Erythroblast (primary cell): ENCODE data around the gene ARHGEF28.

ENCODE experiments used
- DNase-seq, 2 experiments: peaks; one replicate each; lab custom pipeline; 2025; lab: John Stamatoyannopoulos, UW
- GATA1 ChIP-seq: IDR thresholded peaks from 2 replicates; pipeline ENCODE4 v1.6.1; 2011; ENCODE audit warnings: low read depth, mild to moderate bottlenecking, control low read depth, low read length, moderate library complexity
- POLR2A ChIP-seq: IDR thresholded peaks from 2 replicates; pipeline ENCODE4 v1.6.1; 2011; ENCODE audit warnings: mild to moderate bottlenecking, low read length

Gene ARHGEF28

DNA sequence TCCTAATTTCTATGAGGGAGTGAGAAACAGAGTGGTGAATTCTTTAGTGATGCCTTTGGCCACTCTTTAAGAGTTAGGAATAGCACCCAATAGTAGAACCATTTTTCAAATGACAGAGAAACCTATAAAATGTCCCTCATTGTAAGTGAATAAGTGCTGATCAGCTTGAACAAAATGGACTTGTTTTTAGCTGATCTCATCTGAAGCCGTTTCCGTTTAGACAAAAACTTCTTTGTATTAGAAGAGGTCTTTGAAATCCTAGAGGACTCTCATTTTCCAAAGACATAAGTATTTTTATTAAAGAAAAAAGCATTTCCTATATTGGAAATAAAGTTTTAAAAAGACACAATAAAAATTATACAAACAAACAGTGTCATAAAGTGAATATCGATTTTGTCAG is 273.9 kb downstream of the ARHGEF28 start:
- DNase-seq = no peak
- TF ChIP-seq GATA1 = no peak
- no peak for TF ChIP-seq POLR2A

DNA sequence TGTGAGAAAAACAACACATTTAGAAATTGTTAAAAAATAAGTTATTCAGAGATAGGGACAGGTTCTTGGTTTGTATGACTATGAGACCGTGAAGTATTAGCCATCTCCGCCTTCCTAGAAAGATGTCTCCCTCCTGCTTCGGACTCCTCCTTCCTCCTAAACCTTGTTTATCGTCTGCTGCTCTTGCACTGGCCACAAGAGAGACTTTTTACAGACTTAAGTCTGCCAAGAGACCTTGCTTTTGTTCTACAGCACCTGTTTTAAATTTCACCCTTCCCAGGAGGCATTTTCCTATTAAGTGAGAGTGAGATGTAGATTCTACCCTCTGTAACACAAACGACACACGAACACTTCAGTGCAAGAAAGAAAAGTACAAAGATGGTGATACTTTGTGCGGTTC is 274.6 kb downstream of the ARHGEF28 start:
- no peak for DNase-seq
- TF ChIP-seq GATA1 (no peak), POLR2A (no peak)

DNA sequence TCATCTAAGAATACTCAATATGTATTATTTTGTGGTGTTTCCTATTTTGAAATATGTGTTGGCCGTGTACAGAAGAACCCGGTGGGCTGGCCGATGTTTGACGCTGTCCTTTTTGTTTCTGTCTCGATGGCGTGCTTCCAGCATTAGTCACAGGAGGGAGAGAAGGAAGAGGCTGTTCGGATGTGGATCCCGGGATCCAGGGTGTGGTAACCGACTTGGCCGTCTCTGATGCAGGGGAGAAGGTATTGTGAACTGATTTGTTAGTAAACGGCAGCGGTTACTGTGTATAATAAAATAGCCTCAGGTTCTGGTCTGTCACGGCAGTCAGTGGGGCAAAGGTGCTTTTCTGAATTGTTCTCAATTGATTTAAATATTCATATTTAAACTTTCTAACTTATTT is 275.0 kb downstream of the ARHGEF28 start:
- TF ChIP-seq POLR2A (no peak), GATA1 (no peak)
- no peak for DNase-seq

DNA sequence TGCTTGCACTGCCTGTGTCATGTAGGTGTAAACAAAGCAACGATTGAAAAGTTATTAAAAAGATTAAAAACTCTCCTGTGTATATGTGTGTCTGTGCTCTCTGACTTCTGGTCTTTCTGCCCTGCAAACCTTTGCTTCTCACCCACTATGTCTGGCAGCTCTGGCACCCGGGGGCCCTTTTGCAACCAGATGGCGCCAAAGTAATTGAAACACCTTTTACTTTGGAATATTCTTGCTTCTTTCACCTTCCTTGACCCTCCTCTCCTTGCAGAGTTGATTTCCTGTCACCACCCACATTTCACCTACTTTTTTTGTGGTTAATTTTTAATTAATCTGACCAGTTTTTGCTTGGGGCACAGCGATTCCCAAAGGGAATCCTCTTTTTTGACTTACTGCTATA is 275.5 kb downstream of the ARHGEF28 start:
- TF ChIP-seq GATA1 (no peak), POLR2A (no peak)
- DNase-seq = no peak

DNA sequence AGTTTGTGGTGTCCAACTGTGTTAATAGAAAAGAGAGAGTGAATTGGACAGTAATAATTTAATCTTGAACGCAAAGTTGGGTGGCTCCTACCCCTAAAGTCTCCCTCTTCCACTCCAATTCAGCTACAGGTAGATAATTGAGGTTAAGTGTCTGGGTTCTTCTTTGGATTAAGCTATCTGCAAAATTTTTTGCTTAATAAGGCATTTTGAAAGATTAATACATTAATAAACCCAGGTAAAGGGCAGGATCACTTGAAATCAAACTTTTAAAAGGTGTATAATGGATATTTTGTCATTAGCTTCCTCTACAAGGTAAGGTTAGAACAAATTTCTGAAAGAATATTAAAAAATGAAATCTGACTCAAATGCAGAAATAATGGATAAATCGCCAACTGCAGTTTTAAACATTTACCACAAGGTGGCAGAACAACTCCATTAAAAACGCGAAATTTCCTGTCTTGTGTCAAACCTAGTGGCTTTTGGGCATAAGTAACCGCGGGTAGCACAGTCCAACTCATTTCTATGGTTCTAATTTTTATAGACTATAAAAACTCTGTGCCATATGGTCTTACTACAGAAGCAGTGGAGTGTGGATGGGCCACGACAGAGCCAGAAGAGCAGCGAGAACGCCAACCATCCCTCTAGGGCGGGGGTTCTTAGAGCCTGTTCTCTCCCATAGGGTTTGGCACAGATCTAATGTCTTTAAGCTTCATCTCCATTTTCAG is 276.5 kb downstream of the ARHGEF28 start:
- DNase-seq = peak; percentile 58 to 76
- TF ChIP-seq GATA1 (no peak), POLR2A (no peak)

DNA sequence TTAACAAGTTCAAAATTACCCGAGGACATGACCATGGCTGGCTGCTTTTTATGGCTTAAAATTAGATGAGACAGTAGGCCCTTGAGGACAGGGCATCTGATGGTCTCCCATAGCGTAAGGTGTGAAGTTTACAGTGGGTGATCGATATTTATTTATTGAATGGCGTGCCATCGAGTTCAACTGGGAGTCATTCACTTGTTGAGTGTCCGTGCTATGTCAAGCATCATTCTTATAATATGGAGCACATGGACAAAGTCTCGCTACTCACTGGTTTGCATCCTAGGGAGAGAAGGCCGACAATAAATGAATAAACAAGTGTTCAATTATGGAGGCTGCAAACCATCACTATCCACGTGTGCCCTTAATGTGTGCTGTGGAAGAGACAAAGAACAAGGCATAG is 277.2 kb downstream of the ARHGEF28 start:
- TF ChIP-seq GATA1 (no peak), POLR2A (no peak)
- no peak for DNase-seq

DNA sequence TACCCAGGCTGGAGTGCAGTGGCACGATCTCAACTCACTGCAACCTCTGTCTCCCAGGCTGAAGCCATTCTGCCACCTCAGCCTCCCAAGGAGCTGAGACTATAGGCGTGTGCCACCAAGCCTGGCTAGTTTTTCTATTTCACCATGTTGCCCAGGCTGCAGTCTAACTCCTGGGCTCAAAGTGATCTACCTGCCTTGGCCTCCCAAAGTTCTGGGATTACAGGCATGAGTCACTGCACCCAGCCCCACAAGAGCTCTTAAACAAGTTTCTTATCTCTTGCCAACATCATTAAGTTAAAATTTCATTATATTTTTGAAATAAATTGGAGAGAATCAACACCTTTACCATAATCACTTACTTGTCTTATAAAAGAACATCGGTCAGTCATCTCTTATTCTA is 280.3 kb downstream of the ARHGEF28 start:
- no peak for TF ChIP-seq POLR2A
- no peak for TF ChIP-seq GATA1

DNA sequence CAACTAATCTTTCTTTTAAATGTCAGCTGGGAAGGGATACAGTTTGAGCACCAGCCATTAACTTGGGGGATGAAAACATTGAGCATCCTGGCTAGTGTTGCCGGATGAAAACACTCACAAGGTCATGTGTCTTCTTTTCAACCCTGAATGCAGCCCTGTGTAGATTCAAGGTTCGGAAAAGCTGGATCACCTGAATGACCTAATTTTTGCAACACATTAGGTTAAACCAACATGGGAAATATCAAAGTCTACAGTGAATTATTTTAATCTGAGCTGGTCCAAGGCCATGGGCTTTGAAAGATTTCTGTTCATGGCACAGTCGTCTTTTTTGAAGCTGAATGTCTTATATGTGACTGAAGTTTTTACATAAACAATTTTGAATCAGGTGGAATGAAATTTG is 281.2 kb downstream of the ARHGEF28 start:
- no peak for DNase-seq
- TF ChIP-seq POLR2A = no peak
- TF ChIP-seq GATA1 = no peak

More for the DNA sequence above, 280.3 kb downstream of the ARHGEF28 start:
- DNase-seq = no peak

DNA sequence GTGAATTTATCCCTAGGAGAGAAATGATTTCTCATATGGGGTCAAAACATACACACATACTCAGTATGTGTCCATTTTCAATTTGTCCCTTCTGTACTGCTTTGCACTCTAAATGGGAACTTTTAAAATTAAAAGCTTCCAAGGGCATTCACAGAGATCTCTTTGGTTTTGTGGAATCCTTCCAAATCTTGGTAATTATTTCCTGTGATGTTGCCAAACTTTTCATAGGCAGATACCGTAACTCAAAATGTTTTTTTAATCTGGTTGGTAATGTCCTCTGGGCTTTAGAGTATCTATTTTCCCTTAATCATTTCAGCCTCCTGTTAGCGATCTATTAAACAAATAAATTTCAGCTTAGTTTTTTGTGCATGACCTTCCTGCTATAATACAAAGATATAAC is 282.4 kb downstream of the ARHGEF28 start:
- no peak for TF ChIP-seq GATA1
- TF ChIP-seq POLR2A = no peak
- no peak for DNase-seq

DNA sequence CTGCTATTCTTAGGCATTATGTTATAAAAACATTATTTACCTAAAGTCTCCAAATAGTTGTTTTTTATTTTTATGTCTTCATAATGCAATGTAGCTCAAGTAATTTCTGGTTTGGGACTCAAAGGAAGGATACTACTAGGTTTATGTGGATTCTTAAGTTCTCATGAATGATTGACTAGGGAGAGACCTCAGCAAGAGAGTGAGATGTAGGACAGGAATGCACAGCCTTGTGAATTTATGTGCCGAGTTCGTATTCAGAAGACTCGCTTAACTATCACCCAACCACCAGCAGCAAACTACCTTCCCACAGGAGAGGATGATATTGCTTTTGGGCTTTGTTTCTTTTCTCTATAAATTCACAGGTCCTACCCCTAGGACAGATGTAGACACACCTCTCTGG is 282.9 kb downstream of the ARHGEF28 start:
- TF ChIP-seq GATA1 = no peak
- no peak for TF ChIP-seq POLR2A
- no peak for DNase-seq

DNA sequence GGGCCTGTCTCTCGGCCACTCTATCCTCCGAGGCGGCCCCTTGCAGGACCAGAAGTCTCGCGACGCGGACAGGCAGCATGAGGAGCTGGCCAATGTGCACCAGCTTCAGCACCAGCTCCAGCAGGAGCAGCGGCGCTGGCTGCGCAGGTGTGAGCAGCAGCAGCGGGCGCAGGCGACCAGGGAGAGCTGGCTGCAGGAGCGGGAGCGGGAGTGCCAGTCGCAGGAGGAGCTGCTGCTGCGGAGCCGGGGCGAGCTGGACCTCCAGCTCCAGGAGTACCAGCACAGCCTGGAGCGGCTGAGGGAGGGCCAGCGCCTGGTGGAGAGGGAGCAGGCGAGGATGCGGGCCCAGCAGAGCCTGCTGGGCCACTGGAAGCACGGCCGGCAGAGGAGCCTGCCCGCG is 283.5 kb downstream of the ARHGEF28 start:
- no peak for DNase-seq

DNA sequence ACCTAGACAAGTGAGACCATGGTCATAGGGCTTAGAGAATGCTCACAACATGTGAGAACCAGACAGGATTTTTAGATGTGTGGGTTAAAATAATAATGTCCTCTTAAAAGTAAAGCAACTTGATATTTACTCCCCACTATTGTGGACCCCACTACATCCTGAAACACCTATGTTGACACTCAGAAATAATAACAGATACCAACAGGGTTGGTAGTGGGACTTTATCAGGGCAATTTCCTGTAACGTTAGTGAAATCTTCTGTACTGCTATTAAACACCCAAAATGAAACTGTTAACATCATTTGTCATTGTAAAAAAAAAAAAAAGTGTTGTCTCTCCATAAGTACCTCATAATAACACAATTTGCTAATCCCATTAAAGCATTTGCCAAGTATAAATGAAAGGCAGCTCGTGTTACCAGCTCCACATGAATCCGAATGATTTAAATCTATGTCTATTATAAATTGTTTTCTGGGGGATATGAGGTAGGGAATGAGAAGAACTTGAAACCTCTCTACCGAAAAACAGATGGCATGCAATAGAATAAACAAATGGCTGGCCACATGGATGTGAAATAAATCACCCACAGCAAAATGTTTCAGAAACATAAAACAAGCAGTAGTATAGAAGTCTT is 285.9 kb downstream of the ARHGEF28 start:
- TF ChIP-seq GATA1 (no peak), POLR2A (no peak)
- DNase-seq = no peak

More for the DNA sequence above, 283.5 kb downstream of the ARHGEF28 start:
- no peak for TF ChIP-seq GATA1
- TF ChIP-seq POLR2A = no peak

DNA sequence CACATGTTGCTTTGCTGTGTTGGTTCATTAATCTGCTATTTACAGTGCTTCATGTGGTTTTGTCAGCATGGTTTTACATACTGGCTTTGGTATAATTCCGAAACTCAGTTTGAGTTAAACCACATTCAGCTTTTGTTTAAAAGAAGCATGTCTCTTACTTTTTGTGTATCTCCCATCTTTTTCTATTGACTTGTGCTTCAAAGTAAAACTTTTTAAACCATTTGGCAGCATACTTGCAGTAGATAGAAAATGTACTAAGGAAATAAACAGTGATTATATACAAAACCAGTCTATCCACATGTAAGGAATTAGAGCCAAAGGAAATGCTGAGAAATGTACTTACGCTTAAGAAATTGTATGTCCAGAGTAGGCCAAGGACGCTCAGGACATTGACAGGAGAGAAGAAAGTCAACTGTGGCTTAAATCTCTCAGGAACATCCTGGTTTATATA is 286.9 kb downstream of the ARHGEF28 start:
- no peak for DNase-seq
- TF ChIP-seq GATA1 (no peak), POLR2A (no peak)

DNA sequence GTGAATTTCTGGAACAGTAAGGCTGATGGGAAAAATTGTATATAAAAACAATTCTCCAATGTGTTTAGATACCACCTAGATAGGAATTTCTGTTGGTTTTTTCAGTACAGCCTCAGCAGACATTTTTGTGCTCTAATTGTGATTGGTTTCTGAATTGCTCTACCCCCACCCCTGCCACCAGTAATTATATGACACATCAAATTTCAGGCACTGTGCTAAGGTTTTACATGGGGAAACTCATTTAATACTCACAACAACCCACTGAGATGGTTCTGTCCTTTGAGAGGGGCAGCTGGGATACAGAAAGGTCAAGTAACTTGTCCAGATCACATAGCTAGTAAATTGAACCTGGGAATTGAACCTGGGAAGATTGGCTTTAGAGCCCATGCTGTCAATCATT is 288.0 kb downstream of the ARHGEF28 start:
- TF ChIP-seq GATA1 (no peak), POLR2A (no peak)
- DNase-seq = no peak
